B cell (primary cell): ENCODE data around the gene PHF21A. TPM values are rescaled to one million over a fixed set of nuclear protein-coding genes. Genes with fewer than 3 reads are reported as not detected.

ENCODE experiments used
- ATAC-seq: fragments of 200-7000 bp; cut with Tn5 transposase; one replicate; pipeline ENCODE4 v1.10.0; 2021; ENCODE audit warnings: low read depth, mild to moderate bottlenecking, moderate number of reproducible peaks, moderate library complexity
- CTCF ChIA-PET: fragments of 350-600 bp; sonication (Branson Sonifier 250); formaldehyde crosslinking; loops from one replicate; lab custom pipeline; 2021; ENCODE audit warnings: antibody characterized with exemption, inconsistent platforms; lab: Charles Lee
- POLR2A ChIA-PET: fragments of 350-600 bp; sonication (Branson Sonifier 250); formaldehyde crosslinking; loops from one replicate; lab custom pipeline; 2021; ENCODE audit warnings: antibody characterized with exemption; lab: Charles Lee
- DNase-seq: peaks from one replicate; pipeline ENCODE4 v3.0.0; 2013
- H2AFZ ChIP-seq: 2 replicates; pipeline ENCODE4 v1.6.1; 2012; ENCODE audit warnings: mild to moderate bottlenecking, low read depth, low read length; ENCODE audit not compliant: insufficient read depth, poor library complexity, severe bottlenecking
- H3K27ac ChIP-seq, 2 donors: 1 replicate in 1 of 2; 2 replicates in 1 of 2; pipeline ENCODE4 v1.5.1; 2012 to 2013; ENCODE audit warnings: low read length in 2 of 2, mild to moderate bottlenecking in 2 of 2, moderate library complexity in 1 of 2
- H3K27me3 ChIP-seq, 4 experiments: fragments of 200-600 bp in 1 of 4; sonication (generic) in 1 of 4; replicated peaks in 1 of 4; 1 replicate in 2 of 4; 2 replicates in 2 of 4; pipeline versions ENCODE4 v1.6.1 to v1.7.0; 2013 to 2016; ENCODE audit warnings: low read length in 3 of 4, mild to moderate bottlenecking in 2 of 4, mixed read lengths in 1 of 4, moderate library complexity in 1 of 4; ENCODE audit not compliant: insufficient read depth in 4 of 4, control insufficient read depth in 3 of 4; ENCODE audit errors: control extremely low read depth in 1 of 4
- H3K36me3 ChIP-seq, 2 experiments: replicated peaks in 1 of 2; 1 replicate in 1 of 2; 2 replicates in 1 of 2; pipeline versions ENCODE4 v1.6.1 to v1.7.1; 2013; ENCODE audit warnings: low read length in 1 of 2; ENCODE audit not compliant: insufficient read depth in 2 of 2, control insufficient read depth in 1 of 2; ENCODE audit errors: control extremely low read depth in 1 of 2, extremely low read depth in 1 of 2
- H3K4me1 ChIP-seq, 2 donors: fragments of 200-600 bp in 1 of 2; sonication (generic) in 1 of 2; 1 replicate in 1 of 2; 2 replicates in 1 of 2; pipeline versions ENCODE4 v1.5.1 to v1.6.1; 2013 to 2017; ENCODE audit warnings: low read length in 2 of 2; ENCODE audit not compliant: control insufficient read depth in 2 of 2, insufficient read depth in 2 of 2
- H3K4me2 ChIP-seq: replicated peaks from 2 replicates; pipeline ENCODE3; 2012; ENCODE audit warnings: mild to moderate bottlenecking, low read depth, low read length; ENCODE audit not compliant: poor library complexity, severe bottlenecking
- H3K4me3 ChIP-seq, 5 experiments: fragments of 200-600 bp in 1 of 5; sonication (generic) in 1 of 5; 1 replicate in 3 of 5; 2 replicates in 2 of 5; pipeline versions ENCODE4 v1.5.1 to v1.7.0; 2011 to 2016; ENCODE audit warnings: low read length in 4 of 5, mild to moderate bottlenecking in 4 of 5, low read depth in 2 of 5, control low read depth in 1 of 5, moderate library complexity in 1 of 5; ENCODE audit not compliant: insufficient read depth in 1 of 5; ENCODE audit errors: control extremely low read depth in 1 of 5, extremely low read depth in 1 of 5
- H3K79me2 ChIP-seq: fragments of 200-600 bp; sonication (generic); one replicate; pipeline ENCODE4 v1.6.0; 2016; ENCODE audit warnings: low read length; ENCODE audit not compliant: control insufficient read depth, insufficient read depth
- H3K9ac ChIP-seq: fragments of 200-600 bp; sonication (generic); 2 replicates; pipeline ENCODE4 v1.6.1; 2017; ENCODE audit warnings: mild to moderate bottlenecking, low read length, moderate library complexity
- H3K9me3 ChIP-seq, 3 donors: one replicate each; pipeline versions ENCODE4 v1.6.1 to v1.7.1; 2013; ENCODE audit warnings: low read length in 2 of 3; ENCODE audit not compliant: control insufficient read depth in 2 of 3, insufficient read depth in 1 of 3; ENCODE audit errors: control extremely low read depth in 1 of 3
- H4K20me1 ChIP-seq: 2 replicates; pipeline ENCODE4 v1.6.0; 2012; ENCODE audit warnings: mild to moderate bottlenecking, low read length; ENCODE audit not compliant: insufficient read depth, control insufficient read depth, poor library complexity, severe bottlenecking
- H3K27ac Mint-ChIP-seq: one replicate; pipeline ENCODE4 v1.8.0; 2021; ENCODE audit warnings: mixed read lengths
- H3K27me3 Mint-ChIP-seq: one replicate; pipeline ENCODE4 v1.8.0; 2021; ENCODE audit warnings: mixed read lengths
- H3K4me1 Mint-ChIP-seq: one replicate; pipeline ENCODE4 v1.8.0; 2021; ENCODE audit warnings: mixed read lengths
- H3K4me3 Mint-ChIP-seq: one replicate; pipeline ENCODE4 v1.8.0; 2021; ENCODE audit warnings: mixed read lengths
- H3K9me3 Mint-ChIP-seq: one replicate; pipeline ENCODE4 v1.8.0; 2022; ENCODE audit warnings: mixed read lengths; ENCODE audit not compliant: insufficient read depth
- CTCF ChIP-seq: fragments of 200-600 bp; IDR thresholded peaks from one replicate; pipeline ENCODE4 v1.8.0; 2022; ENCODE audit warnings: antibody characterized with exemption, mild to moderate bottlenecking
- EZH2 ChIP-seq: IDR thresholded peaks from 2 replicates; pipeline ENCODE4 v1.6.1; 2012; ENCODE audit warnings: borderline replicate concordance, low read depth, mild to moderate bottlenecking, moderate library complexity, low read length; ENCODE audit not compliant: insufficient read depth, poor library complexity, severe bottlenecking
- WGBS: methylation state at CpG from one replicate; pipeline ENCODE4 v1.1.5; 2013; ENCODE audit warnings: missing lambda C conversion rate; ENCODE audit not compliant: insufficient coverage; 5-methylcytosine and 5-hydroxymethylcytosine counted together
- intact Hi-C: fragments of 100-400 bp; cut with micrococcal nuclease; formaldehyde crosslinking; loops from one replicate; pipeline ENCODE4 v1.10.0; 2022
- polyA plus RNA-seq: library from polyadenylated mRNA; depleted of rRNA; stranded (reverse); fragments of >200 nt; gene quantifications from 2 replicates; pipeline ENCODE4 v1.2.3, GENCODE V29; 2012
- total RNA-seq, 2 donors: library from RNA; stranded (reverse); fragments of 120-200 nt in 1 of 2; gene quantifications; 1 replicate in 1 of 2; 2 replicates in 1 of 2; pipeline versions ENCODE4 v1.2.3 to v1.2.4, GENCODE V29; 2013 to 2022

The PHF21A gene
- total and polyA plus RNA-seq, 2 donors (not counting 1 experiment from before 2014, with no cell fraction given) = 41.9 to 103 TPM

- DNase-seq (no peak), ATAC-seq (no peak)
- Histone ChIP-seq H3K27me3 (no peaks in the 10 kb centered on the region), H2AFZ (no peak overlapping the region), H3K9ac (no peak overlapping the region), H3K36me3 (peaks cover 3% of the 10 kb centered on the region in 2 experiments), H3K9me3 (no peaks in the 10 kb centered on the region), H3K4me1 (no peaks in the 10 kb centered on the region), H3K79me2 (peaks cover 65% of the 10 kb centered on the region), H3K4me3 (no peak overlapping the region), H4K20me1 (peaks cover 11% of the 10 kb centered on the region), H3K27ac (no peak overlapping the region), H3K4me2 (no peak overlapping the region)
- H3K4me3 Mint-ChIP-seq = no peak overlapping the region
- CTCF ChIA-PET = interaction anchor here (0.8 to 3.7 kb wide), 5 partner anchors 22 to 230 kb away, joined by 3 to 26 read pairs (median 4); no protein-coding TSS in a partner anchor
- POLR2A ChIA-PET = no interaction called here
- H3K9me3 Mint-ChIP-seq = no peaks in the 10 kb centered on the region
- H3K27ac Mint-ChIP-seq = no peak overlapping the region
- no CpG with 5 or more reads among the region's 3 CpGs for WGBS
- no peaks in the 10 kb centered on the region for H3K27me3 Mint-ChIP-seq
- no peak for TF ChIP-seq CTCF
- TF ChIP-seq EZH2 = no peak
- intact Hi-C loops = no loop called here
- peaks cover 1% of the 10 kb centered on the region for H3K4me1 Mint-ChIP-seq
Observed at GRCh38 chr11:46001448-46001914, 119.8 kb downstream of the PHF21A start.

GRCh38 chr11:45997599-45997998 lies 123.7 kb downstream of the PHF21A start:
- Mint-ChIP-seq H3K4me1 (no peaks in the 10 kb centered on the region), H3K27ac (no peak overlapping the region), H3K4me3 (no peak overlapping the region), H3K9me3 (no peaks in the 10 kb centered on the region), H3K27me3 (no peaks in the 10 kb centered on the region)
- no peaks in the 10 kb centered on the region for H3K27me3 ChIP-seq
- H3K9ac ChIP-seq = no peak overlapping the region
- TF ChIP-seq CTCF = no peak
- no peak for TF ChIP-seq EZH2
- H3K4me1 ChIP-seq = no peaks in the 10 kb centered on the region
- H2AFZ ChIP-seq = no peak overlapping the region
- H3K79me2 ChIP-seq = peaks cover 71% of the 10 kb centered on the region
- no peaks in the 10 kb centered on the region for H3K9me3 ChIP-seq
- intact Hi-C loops = no loop called here
- WGBS = 89% methylated on average over 3 of the region's 4 CpGs
- H4K20me1 ChIP-seq = peaks cover 31% of the 10 kb centered on the region
- H3K4me2 ChIP-seq = no peak overlapping the region
- no peak overlapping the region for H3K4me3 ChIP-seq
- no peak overlapping the region for H3K27ac ChIP-seq
- CTCF ChIA-PET = interaction anchor here (0.6 kb wide), 1 partner anchor 20 kb away, joined by 3 read pairs; no protein-coding TSS in a partner anchor
- POLR2A ChIA-PET = no interaction called here
- peaks cover 3% of the 10 kb centered on the region in 2 experiments for H3K36me3 ChIP-seq
- DNase-seq = no peak
- no peak for ATAC-seq
